ENCODE measurements around the gene CBX2. TPM values are rescaled to one million over a fixed set of nuclear protein-coding genes. Genes with fewer than 3 reads are reported as not detected.

Gene CBX2
- total and polyA plus RNA-seq, 2 of the 4 experiments (the other 2 are of a cell fraction): 2.0 to 3.2 TPM

GRCh38 chr17:79746889-79747507, 30.9 kb upstream of the CBX2 start:
- Histone ChIP-seq H4K91ac (ENCODE audit: insufficient read depth, low read depth, low read length) (no peak overlapping the region), H2AK9ac (replicated peaks; ENCODE audit: low read depth, low read length, poor library complexity) (no peak overlapping the region), H2AFZ (replicated peaks; ENCODE audit: low read length, poor library complexity) (no peak overlapping the region), H3K4me3 (ENCODE audit: insufficient read depth, low read depth, low read length) (no peak overlapping the region), H3K23ac (ENCODE audit: low read depth, low read length) (no peak overlapping the region), H2BK120ac (ENCODE audit: low read depth, low read length) (no peak overlapping the region), H3K4me1 (ENCODE audit: control insufficient read depth, insufficient read depth, low read length) (peaks cover 3% of the 10 kb centered on the region; the same call in 1 of the 2 replicates), H2BK15ac (ENCODE audit: low read depth, low read length) (no peak overlapping the region), H3K27ac (ENCODE audit: insufficient read depth, low read length) (no peak overlapping the region), H3K9me1 (ENCODE audit: insufficient read depth, low read length) (no peaks in the 10 kb centered on the region), H3K56ac (ENCODE audit: extremely low read depth, insufficient read depth, low read length) (no peak overlapping the region), H3K27me3 (ENCODE audit: control insufficient read depth, insufficient read depth, low read length) (peaks cover 55% of the 10 kb centered on the region), H4K5ac (ENCODE audit: low read depth, low read length) (no peak overlapping the region), H3K9ac (ENCODE audit: low read depth, low read length) (no peak overlapping the region), H4K20me1 (ENCODE audit: insufficient read depth, low read length) (no peaks in the 10 kb centered on the region), H3K18ac (ENCODE audit: low read depth, low read length) (no peak overlapping the region), H4K8ac (ENCODE audit: low read depth in 2 of 2, low read length in 2 of 2) (no peak overlapping the region), H3K4me2 (ENCODE audit: low read depth, low read length) (no peak overlapping the region), H3K4ac (ENCODE audit: low read depth, low read length) (no peak overlapping the region), H3K79me1 (ENCODE audit: low read depth in 1 of 2, low read length in 2 of 2) (no peaks in the 10 kb centered on the region), H2BK20ac (ENCODE audit: low read depth, low read length) (no peak overlapping the region), H3K36me3 (ENCODE audit: control insufficient read depth, insufficient read depth, low read length) (no peaks in the 10 kb centered on the region), H2BK5ac (ENCODE audit: low read depth, low read length, poor library complexity, severe bottlenecking) (no peak overlapping the region), H3K14ac (replicated peaks; ENCODE audit: low read depth, low read length) (no peak overlapping the region), H2AK5ac (ENCODE audit: low read depth, low read length) (no peak overlapping the region), H3K9me3 (ENCODE audit: control insufficient read depth, insufficient read depth, low read length) (no peaks in the 10 kb centered on the region)
- intact Hi-C loops (cut with micrococcal nuclease) (loop anchor here (1.0 to 5.0 kb wide), 3 partner anchors 90 to 246 kb away; partner anchors contain the start of gene CBX4), in situ Hi-C loops (cut with MboI; ENCODE audit: low sequenced_read_pairs) (loop anchor here (5.0 kb wide), 1 partner anchor 240 kb away; no protein-coding TSS in a partner anchor), dilution Hi-C loops (cut with HindIII; ENCODE audit: low sequenced_read_pairs, unreplicated experiment) (no loop called here)
- DNase-seq: no peak
- ChIA-PET CTCF (no interaction called here), POLR2A (ENCODE audit: unreplicated experiment) (no interaction called here)
- BruUV-seq (replicated peaks): no TSS peak
- no peak for TF ChIP-seq MAFK (IDR thresholded peaks at IDR 0.05; ENCODE audit: low read depth, low read length)
- TF ChIP-seq CEBPB (IDR thresholded peaks at IDR 0.05; ENCODE audit: low read depth, low read length): no peak
- no peak for TF ChIP-seq RFX5 (IDR thresholded peaks at IDR 0.05; ENCODE audit: low read depth, low read length)
- TF ChIP-seq ELK1 (IDR thresholded peaks at IDR 0.05; ENCODE audit: borderline replicate concordance, low read depth, low read length): no peak
- TF ChIP-seq BHLHE40 (IDR thresholded peaks at IDR 0.05; ENCODE audit: low read depth, low read length): no peak
- no peak for TF ChIP-seq CHD1 (IDR thresholded peaks at IDR 0.05; ENCODE audit: low read depth, low read length)
- no peak for TF ChIP-seq RCOR1 (IDR thresholded peaks at IDR 0.05; ENCODE audit: insufficient replicate concordance, low read length)
- no peak for TF ChIP-seq USF2 (IDR thresholded peaks at IDR 0.05; ENCODE audit: low read depth, low read length)
- no peak for TF ChIP-seq NFE2L2 (IDR thresholded peaks at IDR 0.05; ENCODE audit: low read depth, low read length)
- TF ChIP-seq RAD21 (IDR thresholded peaks at IDR 0.05; ENCODE audit: low read length): no peak
- WGBS, 2 experiments (ENCODE audit: extremely low coverage in 2 of 2, insufficient read length in 1 of 2): 12% methylated on average over 15 of the region's 22 CpGs; no CpG with 5 or more reads in 1 of the 2 experiments
- 0 out of 2 replicates have a peak, but pooled peaks have one; percentile 16 for ATAC-seq (ENCODE audit: low read depth)
